GM12878 (cell line): Measurements from ENCODE around the gene GDF3. TPM values are rescaled to one million over a fixed set of nuclear protein-coding genes. Genes with fewer than 3 reads are reported as not detected.

Experiments used
- ATAC-seq: fragments of 200-7000 bp; cut with Tn5 transposase; 3 replicates; pipeline ENCODE4 v1.9.1; 2020; ENCODE audit warnings: mild to moderate bottlenecking, moderate library complexity
- BruUV-seq: library from RNA; stranded (reverse); fragments of 400-500 nt; replicated peaks from 2 replicates; lab custom pipeline; 2021; lab: Mats Ljungman, UMichigan
- CTCF ChIA-PET: fragments of 300-600 bp; sonication (Branson Sonifier 250); formaldehyde crosslinking; extraction: SDS; loops from one replicate; lab custom pipeline; 2021; ENCODE audit warnings: inconsistent platforms; lab: Yijun Ruan, JAX
- POLR2A ChIA-PET: fragments of 350-600 bp; formaldehyde crosslinking; extraction: SDS; loops from one replicate; lab custom pipeline; 2021; ENCODE audit warnings: inconsistent platforms; lab: Charles Lee
- RAD21 ChIA-PET: fragments of 300-600 bp; sonication (Branson Sonifier 250); formaldehyde crosslinking; loops from one replicate; lab custom pipeline; 2023; ENCODE audit warnings: antibody characterized with exemption; ENCODE audit not compliant: unreplicated experiment; lab: Charles Lee
- SMC1A ChIA-PET: fragments of 300-600 bp; sonication (Branson Sonifier 250); formaldehyde crosslinking; loops from one replicate; lab custom pipeline; 2023; ENCODE audit not compliant: unreplicated experiment, uncharacterized antibody; lab: Charles Lee
- DNase-seq: peaks from one replicate; pipeline ENCODE4 v3.0.0-alpha.2; 2011; ENCODE audit warnings: low read depth, low spot score
- FAIRE-seq: peaks from 3 replicates; lab custom pipeline; 2011; peaks lifted over from hg19 to GRCh38; lab: Jason Lieb, UNC
- H2AFZ ChIP-seq: 2 replicates; pipeline ENCODE4 v1.6.0; 2011; ENCODE audit warnings: low read depth, low read length, control low read depth; ENCODE audit not compliant: control insufficient read depth
- H3K27ac ChIP-seq: 2 replicates; pipeline ENCODE4 v1.5.1; 2011; ENCODE audit warnings: control low read depth; ENCODE audit not compliant: control insufficient read depth, insufficient read depth
- H3K27me3 ChIP-seq, 2 experiments: replicated peaks in 1 of 2; 2 replicates each; pipeline versions ENCODE4 v1.6.0 to v1.6.1; 2011; ENCODE audit warnings: low read length in 1 of 2; ENCODE audit not compliant: control insufficient read depth in 2 of 2, insufficient read depth in 2 of 2
- H3K36me3 ChIP-seq, 2 experiments: 2 replicates each; pipeline ENCODE4 v1.5.1; 2011; ENCODE audit warnings: low read length in 1 of 2; ENCODE audit not compliant: control insufficient read depth in 2 of 2, insufficient read depth in 2 of 2
- H3K4me1 ChIP-seq: 2 replicates; pipeline ENCODE4 v1.6.1; 2011; ENCODE audit warnings: mild to moderate bottlenecking, low read length, moderate library complexity, mixed read lengths; ENCODE audit not compliant: control insufficient read depth, insufficient read depth
- H3K4me2 ChIP-seq: 2 replicates; pipeline ENCODE4 v1.6.0; 2011; ENCODE audit warnings: control low read depth; ENCODE audit not compliant: control insufficient read depth, insufficient read depth
- H3K4me3 ChIP-seq: fragments of 200-600 bp; sonication (generic); 2 replicates; pipeline ENCODE4 v1.5.1; 2016
- H3K79me2 ChIP-seq: 2 replicates; pipeline ENCODE4 v1.6.0; 2011; ENCODE audit warnings: low read length; ENCODE audit not compliant: control insufficient read depth, insufficient read depth
- H3K9ac ChIP-seq: 2 replicates; pipeline ENCODE4 v1.8.0; 2011; ENCODE audit warnings: low read length, control low read depth, mixed read lengths; ENCODE audit not compliant: control insufficient read depth, insufficient read depth
- H3K9me3 ChIP-seq: replicated peaks from 3 replicates; pipeline ENCODE4 v1.5.1; 2011; ENCODE audit warnings: mild to moderate bottlenecking, low read length; ENCODE audit not compliant: control insufficient read depth, insufficient read depth
- H4K20me1 ChIP-seq: 2 replicates; pipeline ENCODE4 v1.6.0; 2011; ENCODE audit not compliant: control insufficient read depth, insufficient read depth
- GABPA ChIP-seq: IDR thresholded peaks from 2 replicates; pipeline ENCODE4 v1.6.1; 2014; ENCODE audit warnings: antibody characterized with exemption, low read depth, mild to moderate bottlenecking, inconsistent platforms
- JUND ChIP-seq: IDR thresholded peaks from 2 replicates; pipeline ENCODE4 v1.6.1; 2012; ENCODE audit warnings: low read depth, mild to moderate bottlenecking, low read length, improper control_type of control experiment, moderate library complexity
- SRF ChIP-seq, 2 experiments: IDR thresholded peaks; 2 replicates each; pipeline ENCODE4 v1.6.1; 2011; ENCODE audit warnings: low read depth in 2 of 2, low read length in 2 of 2, mild to moderate bottlenecking in 1 of 2, moderate library complexity in 1 of 2
- ZNF217 ChIP-seq: fragments of 450-650 bp; IDR thresholded peaks from 2 replicates; pipeline ENCODE4 v1.6.1; 2017; ENCODE audit warnings: antibody characterized with exemption, mild to moderate bottlenecking
- WGBS: methylation state at CpG from one replicate; pipeline ENCODE4 v1.1.6; 2016; ENCODE audit warnings: low lambda C conversion rate; ENCODE audit not compliant: insufficient replicate concordance, insufficient coverage; ENCODE audit errors: missing lambda C conversion rate; 5-methylcytosine and 5-hydroxymethylcytosine counted together
- in situ Hi-C: fragments of 300-500 bp; cut with MboI; formaldehyde crosslinking; loops from 9 replicates; pipeline ENCODE4 v1.14.3; 2018; ENCODE audit warnings: mixed read lengths
- intact Hi-C: fragments of 100-400 bp; cut with micrococcal nuclease; formaldehyde crosslinking; loops from one replicate; pipeline ENCODE4 v1.14.2; 2022; ENCODE audit not compliant: unreplicated experiment
- polyA plus RNA-seq, 11 experiments: library from polyadenylated mRNA; depleted of rRNA in 4 of 11; unstranded in 6 of 11; stranded (reverse) in 5 of 11; fragments of >200 nt; fragmentation: Nextera tagmentation in 4 of 11; fragmentation: Illumina TruSeq in 1 of 11; extraction: Ambion mirVana in 4 of 11; extraction: Trizol in 1 of 11; gene quantifications; 1 replicate in 1 of 11; 2 replicates in 10 of 11; pipeline versions ENCODE4 v1.2.1 to v1.2.3, GENCODE V29; 2011 to 2016; ENCODE audit warnings: inconsistent platforms in 2 of 11, missing spikeins in 2 of 11, low read depth in 1 of 11
- total RNA-seq, 4 experiments: library from RNA; depleted of rRNA in 3 of 4; stranded (reverse); fragments of >200 nt in 3 of 4; fragmentation: Illumina TruSeq in 1 of 4; extraction: Trizol in 1 of 4; gene quantifications; 2 replicates each; pipeline versions ENCODE4 v1.2.1 to v1.2.3, GENCODE V29; 2013 to 2021
- TF ChIP-seq, protein P1 (sequence below): fragments of 450-650 bp; IDR thresholded peaks from 2 replicates; pipeline ENCODE4 v1.6.1; 2018; ENCODE audit warnings: mild to moderate bottlenecking, low read depth, moderate library complexity; ENCODE audit not compliant: partially characterized antibody
- TF ChIP-seq, protein P2 (sequence below): fragments of 450-650 bp; IDR thresholded peaks from 2 replicates; pipeline ENCODE4 v1.6.1; 2017; ENCODE audit warnings: mild to moderate bottlenecking, moderate library complexity
- TF ChIP-seq, protein P3 (sequence below): IDR thresholded peaks from 2 replicates; pipeline ENCODE4 v1.6.1; 2012; ENCODE audit warnings: low read depth, low read length, improper control_type of control experiment
- TF ChIP-seq, protein P4 (sequence below): fragments of 450-650 bp; IDR thresholded peaks from 2 replicates; pipeline ENCODE4 v1.6.1; 2017; ENCODE audit warnings: low read depth, mild to moderate bottlenecking, moderate library complexity

The GDF3 gene
- total and polyA plus RNA-seq, 10 of the 15 experiments (the other 5 are each of a cell fraction or from before 2014, with no cell fraction given) = not detected

DNA sequence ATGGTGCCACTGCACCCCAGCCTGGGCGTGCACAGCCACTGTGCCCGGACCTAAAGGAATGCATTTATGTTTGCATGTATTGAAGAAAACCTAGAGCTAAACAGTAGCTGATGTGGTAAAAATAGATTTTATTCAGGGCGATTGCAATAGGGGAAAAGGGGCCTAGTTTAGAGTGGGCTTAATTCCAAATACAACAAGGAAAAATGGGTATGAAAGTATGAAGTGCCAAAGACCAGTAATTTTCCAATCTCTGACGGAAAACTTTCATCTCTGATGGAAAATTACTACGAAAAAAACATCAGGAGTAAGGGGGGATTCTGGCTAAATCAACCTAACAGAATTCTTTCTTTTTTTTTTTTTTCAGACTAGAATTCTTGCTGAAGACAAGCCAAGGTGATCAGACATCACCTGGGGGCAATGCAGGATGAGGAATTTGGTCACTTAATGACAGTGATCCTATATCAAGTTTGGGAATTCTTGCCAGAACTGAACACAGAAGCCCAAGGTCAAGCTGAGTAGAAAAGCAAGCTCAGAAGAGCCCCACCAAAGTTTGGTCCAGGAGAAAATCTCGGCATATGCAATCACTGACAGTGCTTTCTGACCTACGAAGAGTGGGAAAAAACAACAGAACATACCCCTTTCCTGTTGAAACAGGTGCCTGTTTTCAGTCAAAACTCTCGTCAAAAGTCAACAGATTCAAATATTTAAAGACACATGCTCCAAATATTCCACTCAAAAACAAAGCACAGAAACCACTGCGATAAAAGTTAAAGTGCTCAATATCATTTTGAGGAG, 16.1 kb downstream of the GDF3 start:
- ATAC-seq (no peak), FAIRE-seq (no peak), DNase-seq (no peak)
- H3K4me3 ChIP-seq = no peak overlapping the region
- intact Hi-C loops = no loop called here
- H3K79me2 ChIP-seq = no peaks in the 10 kb centered on the region
- TF ChIP-seq, protein P1, sequence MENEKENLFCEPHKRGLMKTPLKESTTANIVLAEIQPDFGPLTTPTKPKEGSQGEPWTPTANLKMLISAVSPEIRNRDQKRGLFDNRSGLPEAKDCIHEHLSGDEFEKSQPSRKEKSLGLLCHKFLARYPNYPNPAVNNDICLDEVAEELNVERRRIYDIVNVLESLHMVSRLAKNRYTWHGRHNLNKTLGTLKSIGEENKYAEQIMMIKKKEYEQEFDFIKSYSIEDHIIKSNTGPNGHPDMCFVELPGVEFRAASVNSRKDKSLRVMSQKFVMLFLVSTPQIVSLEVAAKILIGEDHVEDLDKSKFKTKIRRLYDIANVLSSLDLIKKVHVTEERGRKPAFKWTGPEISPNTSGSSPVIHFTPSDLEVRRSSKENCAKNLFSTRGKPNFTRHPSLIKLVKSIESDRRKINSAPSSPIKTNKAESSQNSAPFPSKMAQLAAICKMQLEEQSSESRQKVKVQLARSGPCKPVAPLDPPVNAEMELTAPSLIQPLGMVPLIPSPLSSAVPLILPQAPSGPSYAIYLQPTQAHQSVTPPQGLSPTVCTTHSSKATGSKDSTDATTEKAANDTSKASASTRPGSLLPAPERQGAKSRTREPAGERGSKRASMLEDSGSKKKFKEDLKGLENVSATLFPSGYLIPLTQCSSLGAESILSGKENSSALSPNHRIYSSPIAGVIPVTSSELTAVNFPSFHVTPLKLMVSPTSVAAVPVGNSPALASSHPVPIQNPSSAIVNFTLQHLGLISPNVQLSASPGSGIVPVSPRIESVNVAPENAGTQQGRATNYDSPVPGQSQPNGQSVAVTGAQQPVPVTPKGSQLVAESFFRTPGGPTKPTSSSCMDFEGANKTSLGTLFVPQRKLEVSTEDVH = no peak
- TF ChIP-seq, protein P2, sequence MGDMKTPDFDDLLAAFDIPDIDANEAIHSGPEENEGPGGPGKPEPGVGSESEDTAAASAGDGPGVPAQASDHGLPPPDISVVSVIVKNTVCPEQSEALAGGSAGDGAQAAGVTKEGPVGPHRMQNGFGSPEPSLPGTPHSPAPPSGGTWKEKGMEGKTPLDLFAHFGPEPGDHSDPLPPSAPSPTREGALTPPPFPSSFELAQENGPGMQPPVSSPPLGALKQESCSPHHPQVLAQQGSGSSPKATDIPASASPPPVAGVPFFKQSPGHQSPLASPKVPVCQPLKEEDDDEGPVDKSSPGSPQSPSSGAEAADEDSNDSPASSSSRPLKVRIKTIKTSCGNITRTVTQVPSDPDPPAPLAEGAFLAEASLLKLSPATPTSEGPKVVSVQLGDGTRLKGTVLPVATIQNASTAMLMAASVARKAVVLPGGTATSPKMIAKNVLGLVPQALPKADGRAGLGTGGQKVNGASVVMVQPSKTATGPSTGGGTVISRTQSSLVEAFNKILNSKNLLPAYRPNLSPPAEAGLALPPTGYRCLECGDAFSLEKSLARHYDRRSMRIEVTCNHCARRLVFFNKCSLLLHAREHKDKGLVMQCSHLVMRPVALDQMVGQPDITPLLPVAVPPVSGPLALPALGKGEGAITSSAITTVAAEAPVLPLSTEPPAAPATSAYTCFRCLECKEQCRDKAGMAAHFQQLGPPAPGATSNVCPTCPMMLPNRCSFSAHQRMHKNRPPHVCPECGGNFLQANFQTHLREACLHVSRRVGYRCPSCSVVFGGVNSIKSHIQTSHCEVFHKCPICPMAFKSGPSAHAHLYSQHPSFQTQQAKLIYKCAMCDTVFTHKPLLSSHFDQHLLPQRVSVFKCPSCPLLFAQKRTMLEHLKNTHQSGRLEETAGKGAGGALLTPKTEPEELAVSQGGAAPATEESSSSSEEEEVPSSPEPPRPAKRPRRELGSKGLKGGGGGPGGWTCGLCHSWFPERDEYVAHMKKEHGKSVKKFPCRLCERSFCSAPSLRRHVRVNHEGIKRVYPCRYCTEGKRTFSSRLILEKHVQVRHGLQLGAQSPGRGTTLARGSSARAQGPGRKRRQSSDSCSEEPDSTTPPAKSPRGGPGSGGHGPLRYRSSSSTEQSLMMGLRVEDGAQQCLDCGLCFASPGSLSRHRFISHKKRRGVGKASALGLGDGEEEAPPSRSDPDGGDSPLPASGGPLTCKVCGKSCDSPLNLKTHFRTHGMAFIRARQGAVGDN = no peak
- TF ChIP-seq JUND = no peak
- TF ChIP-seq, protein P3, sequence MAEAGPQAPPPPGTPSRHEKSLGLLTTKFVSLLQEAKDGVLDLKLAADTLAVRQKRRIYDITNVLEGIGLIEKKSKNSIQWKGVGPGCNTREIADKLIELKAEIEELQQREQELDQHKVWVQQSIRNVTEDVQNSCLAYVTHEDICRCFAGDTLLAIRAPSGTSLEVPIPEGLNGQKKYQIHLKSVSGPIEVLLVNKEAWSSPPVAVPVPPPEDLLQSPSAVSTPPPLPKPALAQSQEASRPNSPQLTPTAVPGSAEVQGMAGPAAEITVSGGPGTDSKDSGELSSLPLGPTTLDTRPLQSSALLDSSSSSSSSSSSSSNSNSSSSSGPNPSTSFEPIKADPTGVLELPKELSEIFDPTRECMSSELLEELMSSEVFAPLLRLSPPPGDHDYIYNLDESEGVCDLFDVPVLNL = no peak
- no peak for TF ChIP-seq ZNF217
- TF ChIP-seq, protein P4, sequence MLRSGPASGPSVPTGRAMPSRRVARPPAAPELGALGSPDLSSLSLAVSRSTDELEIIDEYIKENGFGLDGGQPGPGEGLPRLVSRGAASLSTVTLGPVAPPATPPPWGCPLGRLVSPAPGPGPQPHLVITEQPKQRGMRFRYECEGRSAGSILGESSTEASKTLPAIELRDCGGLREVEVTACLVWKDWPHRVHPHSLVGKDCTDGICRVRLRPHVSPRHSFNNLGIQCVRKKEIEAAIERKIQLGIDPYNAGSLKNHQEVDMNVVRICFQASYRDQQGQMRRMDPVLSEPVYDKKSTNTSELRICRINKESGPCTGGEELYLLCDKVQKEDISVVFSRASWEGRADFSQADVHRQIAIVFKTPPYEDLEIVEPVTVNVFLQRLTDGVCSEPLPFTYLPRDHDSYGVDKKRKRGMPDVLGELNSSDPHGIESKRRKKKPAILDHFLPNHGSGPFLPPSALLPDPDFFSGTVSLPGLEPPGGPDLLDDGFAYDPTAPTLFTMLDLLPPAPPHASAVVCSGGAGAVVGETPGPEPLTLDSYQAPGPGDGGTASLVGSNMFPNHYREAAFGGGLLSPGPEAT = no peak
- TF ChIP-seq GABPA = no peak
- no peak for TF ChIP-seq SRF (IDR thresholded peaks at IDR 0.05; ENCODE audit: low read depth in 2 of 2, low read length in 2 of 2)
- SMC1A ChIA-PET = interaction anchor here (0.6 kb wide), 1 partner anchor 98 kb away, joined by 3 read pairs; no protein-coding TSS in a partner anchor
- CTCF ChIA-PET = interaction anchor here (0.6 kb wide), 1 partner anchor 306 kb away, joined by 3 read pairs; no protein-coding TSS in a partner anchor
- H3K27me3 ChIP-seq = no peaks in the 10 kb centered on the region
- WGBS = 39% methylated on average over 9 of the region's 9 CpGs
- RAD21 ChIA-PET = no interaction called here
- H2AFZ ChIP-seq = no peak overlapping the region
- H3K4me2 ChIP-seq = no peak overlapping the region
- in situ Hi-C loops = loop anchor here (5.0 kb wide), 1 partner anchor 128 kb away; no protein-coding TSS in a partner anchor
- POLR2A ChIA-PET = no interaction called here
- H3K9me3 ChIP-seq = no peaks in the 10 kb centered on the region
- H3K4me1 ChIP-seq = no peaks in the 10 kb centered on the region
- H3K36me3 ChIP-seq = no peaks in the 10 kb centered on the region
- no peak overlapping the region for H3K9ac ChIP-seq
- no peak overlapping the region for H3K27ac ChIP-seq
- BruUV-seq = no TSS peak
- H4K20me1 ChIP-seq = no peaks in the 10 kb centered on the region
